Mucosa of gallbladder (tissue), 1 donor: ENCODE data around the gene ATN1. TPM values are rescaled to one million over a fixed set of nuclear protein-coding genes. Genes with fewer than 3 reads are reported as not detected.
A peak's percentile ranks its signal among the peaks of the same experiment; 100 is the strongest.

Experiments used
- DNase-seq: peaks from one replicate; pipeline ENCODE4 v3.0.0-alpha.2; 2020; ENCODE audit warnings: low spot score
- total RNA-seq: library from RNA; stranded (reverse); gene quantifications from one replicate; pipeline ENCODE4 v1.2.1, GENCODE V29; 2021
- donor health status: DM: no; HTN: no; CAD: no.

ATN1 gene
- total RNA-seq, 1 donor from 2014 or later: 153 TPM

DNA sequence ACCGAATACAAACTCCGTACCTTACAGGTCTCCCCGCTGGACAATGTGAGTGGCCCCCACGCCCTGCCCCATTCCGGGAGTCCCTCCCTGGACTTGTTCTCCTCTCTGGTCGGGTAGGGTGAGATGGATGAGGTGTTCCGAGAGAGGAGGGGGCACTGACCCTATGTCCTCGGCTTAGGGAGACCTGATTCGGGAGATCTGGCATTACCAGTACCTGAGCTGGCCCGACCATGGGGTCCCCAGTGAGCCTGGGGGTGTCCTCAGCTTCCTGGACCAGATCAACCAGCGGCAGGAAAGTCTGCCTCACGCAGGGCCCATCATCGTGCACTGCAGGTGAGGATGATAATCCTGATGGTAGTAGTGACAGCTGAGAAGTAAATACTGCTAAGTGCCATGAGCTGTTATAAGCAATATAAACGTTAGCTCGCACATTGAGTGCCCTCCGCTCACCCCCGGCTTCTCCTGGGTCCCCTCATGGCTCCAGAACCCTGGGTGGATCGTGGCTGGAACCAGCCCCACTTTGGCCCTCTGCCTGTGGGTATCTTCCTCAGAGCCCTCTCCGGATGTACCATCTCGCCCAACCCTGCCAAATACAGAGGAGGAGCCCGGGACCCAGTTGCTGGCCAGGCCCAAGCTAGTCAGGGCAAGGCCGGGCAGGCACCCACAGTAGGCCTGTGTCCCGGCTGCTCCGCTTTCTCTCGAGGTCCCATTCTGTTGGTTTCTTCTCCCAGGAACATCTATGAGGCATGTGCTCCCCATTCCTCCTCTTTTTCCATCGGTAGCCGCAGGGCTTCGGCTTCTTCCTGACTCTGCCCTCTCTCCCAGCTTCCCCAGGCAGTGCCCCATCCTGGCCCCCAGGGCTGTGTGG is 30.2 kb downstream of the ATN1 start:
- DNase-seq: no peak

DNA sequence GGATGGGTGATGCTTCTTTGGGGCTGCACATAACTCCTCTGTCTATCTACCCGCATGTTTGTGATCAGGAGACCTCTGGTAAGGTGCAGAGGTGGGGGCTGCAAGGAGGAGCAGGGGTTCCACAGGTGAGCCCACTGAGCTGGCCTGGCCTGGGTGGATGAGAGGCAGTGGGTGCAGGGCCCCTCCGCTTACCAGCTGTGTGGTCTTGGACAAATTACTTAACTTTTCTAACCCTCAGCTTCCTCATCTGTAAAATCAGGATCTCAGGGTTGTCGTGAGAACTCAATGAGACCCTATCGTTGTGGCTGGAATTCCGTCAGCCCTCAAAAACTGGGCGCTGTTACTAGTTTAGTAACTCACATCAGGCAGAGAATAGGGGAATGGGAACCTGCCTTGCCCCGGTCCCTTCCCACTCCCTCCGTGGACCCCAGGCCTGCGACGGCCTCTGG is 30.9 kb downstream of the ATN1 start:
- DNase-seq: no peak

DNA sequence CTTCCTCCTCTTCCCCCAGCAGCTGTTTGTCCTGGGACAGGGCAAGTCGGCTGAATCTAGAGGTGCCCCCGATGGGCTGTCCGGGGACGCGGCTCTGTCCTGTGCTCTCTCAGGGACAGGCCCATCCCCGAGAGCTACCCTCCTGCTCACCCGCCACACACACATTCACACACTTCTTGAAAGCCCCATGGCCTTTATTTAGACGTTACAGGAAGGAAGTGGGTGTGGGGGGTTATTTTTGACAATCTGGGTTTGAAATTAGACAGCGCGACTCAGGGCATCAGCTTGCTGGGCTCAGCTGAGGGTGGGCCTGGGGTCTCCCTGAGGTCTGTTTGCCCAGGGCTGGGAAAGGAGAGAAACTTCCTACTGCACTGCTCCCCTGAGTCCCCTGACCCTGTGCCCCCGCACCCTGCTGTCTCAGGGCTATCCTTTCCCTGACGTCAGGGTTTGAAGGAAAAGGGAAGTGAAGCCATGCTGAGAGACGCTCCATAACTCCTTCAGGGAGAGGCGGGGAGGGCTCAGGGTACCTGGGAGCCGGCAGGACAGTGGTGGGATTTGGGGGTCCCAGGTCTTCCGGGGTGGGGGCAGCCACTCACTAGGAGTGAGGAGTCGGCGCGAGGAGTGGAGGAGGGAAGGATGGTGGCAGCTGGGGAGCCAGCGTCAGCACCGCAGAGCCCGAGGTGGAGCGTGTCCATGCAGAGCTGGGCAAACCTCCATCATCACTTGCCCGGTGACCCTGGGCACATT is 31.5 kb downstream of the ATN1 start:
- DNase-seq: no peak

DNA sequence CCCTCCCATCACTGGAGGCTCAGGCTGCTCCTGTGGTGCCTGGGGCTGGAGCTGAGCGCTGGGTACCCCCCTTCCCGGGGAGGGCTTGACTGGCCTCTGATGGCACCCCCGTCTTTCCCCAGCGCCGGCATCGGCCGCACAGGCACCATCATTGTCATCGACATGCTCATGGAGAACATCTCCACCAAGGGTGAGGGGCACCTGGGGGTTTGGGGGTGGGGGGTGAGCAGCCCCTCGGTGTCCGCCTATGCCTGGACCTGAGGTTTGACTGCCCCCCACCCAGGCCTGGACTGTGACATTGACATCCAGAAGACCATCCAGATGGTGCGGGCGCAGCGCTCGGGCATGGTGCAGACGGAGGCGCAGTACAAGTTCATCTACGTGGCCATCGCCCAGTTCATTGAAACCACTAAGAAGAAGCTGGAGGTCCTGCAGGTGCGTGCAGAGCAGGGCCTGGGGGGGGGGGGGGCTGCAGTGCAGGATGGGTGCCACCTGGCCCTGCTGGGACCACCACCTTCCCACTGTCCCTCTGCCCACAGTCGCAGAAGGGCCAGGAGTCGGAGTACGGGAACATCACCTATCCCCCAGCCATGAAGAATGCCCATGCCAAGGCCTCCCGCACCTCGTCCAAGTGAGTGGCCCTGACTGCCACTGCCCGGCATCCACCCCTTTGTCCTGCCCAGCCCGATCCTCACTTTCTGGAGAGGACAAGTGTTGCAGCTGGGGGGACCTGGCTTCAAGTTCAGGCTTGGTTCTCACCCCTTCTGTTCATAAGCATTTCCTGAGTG is 32.2 kb downstream of the ATN1 start:
- DNase-seq: no peak

- DNase-seq: no peak
Measured at GRCh38 chr12:6960593-6961277, 33.0 kb downstream of the ATN1 start.

- peak; percentile 64 for DNase-seq
Measured at GRCh38 chr12:6961278-6961694, 33.5 kb downstream of the ATN1 start.

- peak; percentile 46 for DNase-seq
Measured at GRCh38 chr12:6961695-6962284, 34.0 kb downstream of the ATN1 start.

GRCh38 chr12:6962285-6963015 is 34.7 kb downstream of the ATN1 start:
- DNase-seq: peak; percentile 64

DNA sequence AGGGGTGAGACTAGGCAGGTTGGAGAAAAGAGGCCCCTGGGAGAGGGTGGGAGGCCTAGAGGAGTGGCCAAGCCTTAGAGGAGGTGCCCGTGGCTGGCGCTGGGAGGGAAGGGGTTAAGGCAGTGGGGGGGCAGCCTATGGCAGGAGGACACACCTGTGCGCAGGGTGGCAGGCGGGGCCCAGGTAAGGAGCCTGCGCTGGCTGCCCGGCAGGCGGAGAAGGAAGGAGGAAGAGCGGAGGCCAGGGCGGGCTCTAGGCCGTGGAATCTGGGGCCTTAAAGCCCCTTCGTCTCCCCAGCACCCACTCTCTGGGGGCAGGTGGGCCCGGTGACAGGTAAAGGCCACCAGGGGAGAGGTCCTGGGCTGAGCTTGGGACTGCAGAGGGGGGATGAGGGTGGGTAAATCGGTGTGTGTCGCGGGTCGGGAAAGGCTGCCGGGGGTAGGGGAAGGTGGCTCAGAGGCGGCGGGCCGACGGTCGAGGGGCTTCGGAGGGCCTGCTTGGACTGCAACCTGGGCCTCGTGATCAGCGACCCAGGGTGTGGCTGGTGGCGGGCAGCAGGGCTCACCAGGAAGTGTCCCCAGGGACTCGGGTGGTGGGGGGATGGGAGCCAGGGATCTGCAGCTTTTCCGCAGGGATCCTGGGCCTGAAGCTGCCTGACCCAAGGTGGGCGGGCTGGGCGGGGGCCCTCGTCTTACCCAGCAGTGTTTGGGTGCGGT is 35.4 kb downstream of the ATN1 start:
- DNase-seq: peak; percentile 86

DNA sequence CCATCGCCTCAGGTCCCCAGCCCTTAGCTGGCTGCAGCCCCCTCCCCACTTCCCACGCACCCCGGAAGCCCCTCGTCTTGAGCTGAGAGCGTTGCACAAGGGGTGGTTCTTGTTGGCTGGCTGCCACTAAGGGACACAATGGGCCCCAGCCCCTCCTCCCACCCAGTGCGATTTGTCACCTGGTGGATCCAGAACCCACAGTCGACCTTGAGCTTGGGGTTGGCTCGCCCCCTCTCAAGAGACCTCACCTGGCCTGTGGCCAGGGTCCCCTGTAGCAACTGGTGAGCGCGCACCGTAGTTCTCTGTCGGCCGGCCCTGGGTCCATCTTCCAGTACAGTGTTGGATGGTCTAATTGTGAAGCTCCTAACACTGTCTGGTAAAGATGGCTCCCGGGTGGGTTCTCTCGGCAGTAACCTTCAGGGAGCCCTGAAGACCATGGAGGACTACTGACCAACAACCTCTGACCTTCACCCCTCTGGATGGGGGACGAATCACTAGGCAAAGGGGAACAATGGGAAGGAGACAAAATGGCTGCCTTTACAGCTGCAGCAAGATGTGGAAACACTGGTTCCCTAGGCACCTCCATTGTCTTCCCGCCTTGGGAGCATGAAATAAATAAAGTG is 36.1 kb downstream of the ATN1 start:
- DNase-seq: no peak

- DNase-seq: no peak
Measured at GRCh38 chr12:6964605-6965025, 36.9 kb downstream of the ATN1 start.

DNA sequence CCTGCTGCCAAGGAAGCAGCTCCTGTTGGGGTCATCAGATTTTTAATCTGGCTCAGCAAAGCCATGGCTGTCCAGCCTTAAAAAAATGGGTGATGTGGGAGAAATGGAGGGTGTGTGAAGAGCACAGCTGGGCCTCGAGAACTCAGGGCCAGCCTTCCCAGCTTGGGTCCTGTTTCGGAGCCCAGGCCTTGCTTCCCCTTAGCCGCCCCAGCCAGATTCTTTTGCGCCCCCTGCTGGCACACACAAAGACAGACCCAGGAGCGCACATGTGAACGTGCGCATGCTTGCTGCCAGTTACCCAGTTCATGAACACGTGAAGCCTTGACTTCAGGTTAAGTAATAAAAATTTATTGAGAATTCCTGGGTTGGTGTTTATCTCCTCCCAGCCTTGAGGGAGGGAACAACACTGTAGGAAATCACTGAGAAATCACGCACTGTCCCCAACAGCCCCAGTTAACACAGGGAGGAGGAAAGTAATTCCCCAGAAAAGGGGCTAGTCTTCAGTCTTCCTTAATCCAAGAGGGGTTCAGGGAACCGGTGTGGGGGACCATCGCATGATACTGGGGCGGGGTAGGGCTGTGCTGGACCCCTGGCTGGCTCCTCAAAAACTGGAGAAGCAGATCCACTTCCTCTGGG is 37.4 kb downstream of the ATN1 start:
- DNase-seq: peak; percentile 91

DNA sequence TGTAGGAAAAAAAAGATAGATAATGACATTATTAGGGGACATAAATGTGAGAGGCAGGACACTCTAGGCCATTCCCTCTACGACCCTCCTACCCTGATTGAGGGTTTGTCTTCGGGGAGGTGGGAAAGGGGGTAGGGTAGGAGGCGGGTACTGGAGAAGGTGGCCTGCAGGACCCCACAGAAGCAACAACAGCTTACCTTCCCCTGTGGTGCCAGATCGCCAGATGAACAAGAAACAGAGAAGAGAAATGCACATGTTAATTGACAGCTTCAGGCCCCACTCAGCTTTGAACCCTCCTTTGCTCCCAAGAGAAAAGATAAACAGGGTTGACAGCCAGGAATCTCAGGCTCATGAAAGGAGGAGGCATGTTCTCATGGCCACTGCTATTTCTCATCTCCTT is 38.0 kb downstream of the ATN1 start:
- DNase-seq: no peak

DNA sequence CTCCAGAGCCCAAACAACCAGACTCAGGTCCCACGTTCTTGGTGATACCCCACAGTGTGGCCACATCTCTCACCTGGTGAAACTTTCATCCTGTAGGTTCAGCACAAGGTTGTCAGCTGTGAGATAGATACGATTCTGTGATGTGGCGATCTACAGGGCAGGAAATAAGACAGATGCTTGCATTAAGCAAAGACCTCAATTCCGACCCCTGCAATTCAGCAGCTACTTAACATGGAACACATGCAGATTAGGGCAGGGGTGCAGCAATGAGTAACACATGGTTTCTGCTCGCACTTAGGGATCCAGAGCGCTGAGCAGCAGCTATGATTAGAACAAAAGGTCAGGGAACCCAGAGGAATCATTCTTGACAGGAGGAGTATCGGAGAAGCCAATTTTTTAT is 38.6 kb downstream of the ATN1 start:
- no peak for DNase-seq

GRCh38 chr12:6967651-6968100 is 39.9 kb downstream of the ATN1 start:
- DNase-seq: no peak

DNA sequence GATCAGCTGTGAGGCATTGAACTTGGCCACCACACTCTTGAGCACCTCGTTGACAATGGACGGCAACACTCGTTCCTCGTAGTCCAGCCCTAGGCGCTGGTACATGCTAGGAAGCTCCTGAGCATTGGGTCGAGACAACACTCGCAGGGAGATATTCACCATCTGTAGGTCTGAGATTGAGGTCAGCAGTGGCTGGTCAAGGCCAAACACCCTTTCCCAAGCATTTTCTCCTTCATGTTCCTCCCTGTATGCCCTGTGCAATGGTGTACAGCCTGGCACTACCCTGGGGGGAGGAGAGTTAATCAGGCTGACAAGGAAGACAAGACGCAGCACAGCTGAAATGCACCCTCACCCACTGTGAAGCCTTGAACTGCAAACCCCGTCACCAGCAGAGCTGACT is 40.7 kb downstream of the ATN1 start:
- no peak for DNase-seq

- DNase-seq: no peak
Measured at GRCh38 chr12:6970096-6970527, 42.4 kb downstream of the ATN1 start.

- DNase-seq: no peak
Measured at GRCh38 chr12:6974180-6974579, 46.4 kb downstream of the ATN1 start.
